LNCAP (cell line): ENCODE results near the gene DZANK1.

Experiments
- TF ChIP-seq, protein P1 (sequence below): fragments of 450-650 bp; IDR thresholded peaks from 2 replicates; pipeline ENCODE4 v1.5.1; 2017; ENCODE audit warnings: mild to moderate bottlenecking

The DZANK1 gene

DNA sequence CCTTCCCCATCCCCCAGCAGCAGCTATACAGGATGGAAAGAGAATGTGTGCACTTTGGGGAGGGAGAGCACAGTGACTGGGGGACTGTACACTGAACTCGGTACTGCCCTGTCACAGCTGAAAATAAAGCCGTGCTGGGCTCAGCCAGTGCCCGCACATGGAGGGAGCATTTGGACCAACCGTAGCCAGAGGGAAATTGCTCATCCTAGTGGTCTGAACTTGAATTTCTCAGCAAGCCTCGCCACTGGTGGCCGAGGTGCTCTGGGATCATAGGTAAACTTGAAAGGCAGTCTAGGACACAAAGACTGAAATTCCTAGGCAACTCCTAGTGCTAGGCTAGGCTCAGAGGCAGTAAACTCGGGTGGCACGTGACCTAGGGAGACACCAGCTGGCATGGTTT lies 61.0 kb downstream of the DZANK1 start:
- TF ChIP-seq, protein P1, sequence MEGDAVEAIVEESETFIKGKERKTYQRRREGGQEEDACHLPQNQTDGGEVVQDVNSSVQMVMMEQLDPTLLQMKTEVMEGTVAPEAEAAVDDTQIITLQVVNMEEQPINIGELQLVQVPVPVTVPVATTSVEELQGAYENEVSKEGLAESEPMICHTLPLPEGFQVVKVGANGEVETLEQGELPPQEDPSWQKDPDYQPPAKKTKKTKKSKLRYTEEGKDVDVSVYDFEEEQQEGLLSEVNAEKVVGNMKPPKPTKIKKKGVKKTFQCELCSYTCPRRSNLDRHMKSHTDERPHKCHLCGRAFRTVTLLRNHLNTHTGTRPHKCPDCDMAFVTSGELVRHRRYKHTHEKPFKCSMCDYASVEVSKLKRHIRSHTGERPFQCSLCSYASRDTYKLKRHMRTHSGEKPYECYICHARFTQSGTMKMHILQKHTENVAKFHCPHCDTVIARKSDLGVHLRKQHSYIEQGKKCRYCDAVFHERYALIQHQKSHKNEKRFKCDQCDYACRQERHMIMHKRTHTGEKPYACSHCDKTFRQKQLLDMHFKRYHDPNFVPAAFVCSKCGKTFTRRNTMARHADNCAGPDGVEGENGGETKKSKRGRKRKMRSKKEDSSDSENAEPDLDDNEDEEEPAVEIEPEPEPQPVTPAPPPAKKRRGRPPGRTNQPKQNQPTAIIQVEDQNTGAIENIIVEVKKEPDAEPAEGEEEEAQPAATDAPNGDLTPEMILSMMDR = no peak

DNA sequence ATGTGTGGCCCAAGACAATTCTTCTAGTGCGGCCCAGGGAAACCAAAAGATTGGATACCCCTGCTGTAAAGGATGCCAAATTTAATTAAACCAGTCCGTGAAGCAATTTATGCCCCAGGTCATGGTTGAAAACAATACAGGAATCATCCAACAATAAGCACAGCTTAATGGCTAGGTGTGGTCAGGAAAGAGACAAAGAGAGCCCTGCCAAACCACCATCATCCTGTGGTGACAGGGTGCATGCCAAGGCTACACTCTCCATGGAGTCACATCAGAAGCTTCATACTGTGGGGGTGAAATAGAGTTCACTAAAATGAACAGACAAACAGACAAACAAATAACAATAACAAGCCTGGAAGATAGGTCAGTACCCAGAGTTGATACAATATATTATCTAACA lies 62.7 kb downstream of the DZANK1 start:
- TF ChIP-seq, protein P1 = no peak

DNA sequence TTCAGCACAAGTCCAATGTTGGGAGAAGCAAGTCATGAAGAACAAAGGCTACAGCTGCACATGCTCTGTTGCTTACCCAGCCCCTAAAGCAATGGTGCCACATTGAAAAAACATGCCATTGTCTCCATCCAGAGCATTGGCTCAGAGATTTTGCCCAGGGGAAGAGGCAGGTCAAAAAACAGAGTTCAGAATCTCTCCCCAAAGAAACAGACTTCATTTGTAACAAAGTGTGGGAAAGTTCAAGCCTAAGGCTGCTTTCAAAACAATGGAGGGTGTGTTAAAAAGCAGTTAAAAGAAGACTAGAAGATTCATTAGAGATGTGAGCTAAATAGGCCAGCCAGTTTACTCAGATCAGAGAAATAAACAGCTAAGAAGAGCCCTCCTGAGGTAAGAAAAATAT lies 63.6 kb downstream of the DZANK1 start:
- TF ChIP-seq, protein P1 = no peak

DNA sequence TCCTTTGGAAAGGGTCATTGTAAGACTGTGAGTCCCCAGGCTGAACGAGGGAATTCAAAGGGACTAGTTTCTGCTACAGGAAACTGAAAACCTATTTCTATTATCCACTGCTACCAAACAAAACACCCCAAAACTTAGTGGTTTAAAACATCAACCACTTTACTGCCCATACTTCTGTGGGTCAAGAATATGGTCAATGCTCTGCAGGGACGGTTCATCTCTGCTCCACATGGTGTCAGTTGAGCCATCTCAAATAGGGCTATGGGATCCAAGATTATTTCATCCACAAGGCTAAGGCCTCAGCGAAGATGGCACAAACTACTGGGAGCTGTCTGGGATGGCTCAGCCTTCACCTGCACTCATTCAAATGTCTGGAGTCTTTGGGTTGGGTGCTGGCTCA lies 65.5 kb downstream of the DZANK1 start:
- TF ChIP-seq, protein P1 = no peak

DNA sequence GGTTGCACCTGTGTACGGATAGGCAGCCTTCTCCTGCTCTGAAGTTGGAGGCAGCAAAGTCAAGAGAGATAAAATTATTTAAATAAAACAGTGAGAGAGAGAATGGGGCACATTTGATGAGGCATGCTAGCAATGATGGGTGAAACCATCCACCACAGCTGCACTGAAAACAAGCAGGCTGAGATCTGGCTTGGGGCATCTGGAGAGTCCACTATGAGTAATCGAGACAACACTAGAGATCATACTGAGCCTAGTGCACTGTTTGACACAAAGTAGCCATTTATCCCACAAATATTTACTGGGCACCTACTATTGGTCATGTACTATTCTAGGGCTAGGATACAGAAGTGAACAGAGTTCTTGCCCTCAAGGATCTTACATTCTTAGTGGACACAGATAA lies 66.4 kb downstream of the DZANK1 start:
- TF ChIP-seq, protein P1 = no peak

DNA sequence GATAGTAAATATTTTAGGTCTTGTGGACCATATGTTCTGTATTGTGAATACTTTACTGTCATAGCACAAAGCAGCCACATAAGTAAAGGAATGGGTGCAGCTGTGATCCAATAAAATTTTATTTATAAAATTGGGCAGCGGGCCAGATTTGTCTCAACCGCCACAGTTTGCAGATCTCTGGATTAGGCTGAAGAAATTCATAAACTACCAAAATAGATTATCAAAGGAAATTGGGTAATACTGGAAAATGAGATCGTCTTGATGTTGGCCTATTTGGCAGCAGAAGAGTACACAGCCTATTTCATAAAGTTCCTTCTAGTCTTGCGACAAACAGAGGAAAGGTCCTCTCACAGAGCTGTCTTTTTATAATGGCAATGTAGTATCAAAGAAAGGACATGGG lies 69.8 kb downstream of the DZANK1 start:
- TF ChIP-seq, protein P1 = no peak

DNA sequence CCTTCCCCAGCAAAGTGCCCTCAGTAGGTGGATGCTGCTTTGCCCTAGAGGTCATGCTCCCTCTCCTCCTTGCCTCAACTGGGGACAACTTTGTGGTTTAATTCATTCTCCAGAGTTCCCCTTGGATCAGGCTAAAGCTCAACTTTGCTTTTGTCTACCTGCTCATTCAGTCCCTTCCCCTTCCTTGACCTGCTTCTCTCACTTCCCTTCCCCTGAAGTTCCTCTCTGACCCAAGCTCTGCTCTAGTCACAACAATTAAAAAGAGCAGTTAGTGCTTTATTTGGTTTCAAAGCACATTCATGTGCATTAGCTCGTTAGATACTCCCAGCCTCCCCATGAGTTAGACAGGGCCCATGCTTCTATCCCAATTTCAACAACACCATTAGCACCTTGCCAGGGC lies 71.3 kb downstream of the DZANK1 start:
- TF ChIP-seq, protein P1 = no peak

DNA sequence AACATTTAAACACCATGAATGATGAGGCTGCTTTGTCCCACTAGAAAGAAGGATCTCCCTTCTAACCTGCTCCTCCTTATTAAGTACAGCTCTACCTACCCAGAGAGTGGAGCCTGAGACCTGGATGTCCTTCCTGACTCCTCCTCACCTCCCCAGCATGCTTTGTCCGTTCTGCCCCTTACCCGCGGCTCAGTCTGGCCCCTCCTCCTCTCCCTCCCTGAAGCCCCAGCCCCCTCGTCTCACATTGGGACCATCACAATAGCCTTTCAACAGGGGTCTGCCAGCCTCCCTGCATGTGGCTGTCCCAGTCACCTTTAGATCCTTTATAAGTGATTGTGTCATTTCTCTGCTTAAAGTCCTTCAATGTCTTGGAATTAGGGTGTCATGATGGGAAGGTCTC lies 72.5 kb downstream of the DZANK1 start:
- TF ChIP-seq, protein P1 = no peak
